Duodenal mucosa (tissue), 2 donors: ENCODE results near the gene RREB1.

Experiments used
- H3K27ac ChIP-seq: one replicate; pipeline ENCODE4 v1.7.0; 2013; ENCODE audit warnings: low read depth, low read length
- H3K27me3 ChIP-seq, 2 donors: one replicate each; pipeline ENCODE4 v1.7.0; 2013; ENCODE audit warnings: low read length in 2 of 2, control low read depth in 1 of 2; ENCODE audit not compliant: insufficient read depth in 2 of 2, control insufficient read depth in 1 of 2
- H3K36me3 ChIP-seq, 2 donors: one replicate each; pipeline ENCODE4 v1.7.0; 2013; ENCODE audit warnings: low read length in 2 of 2, control low read depth in 1 of 2; ENCODE audit not compliant: insufficient read depth in 2 of 2, control insufficient read depth in 1 of 2
- H3K4me1 ChIP-seq, 2 donors: one replicate each; pipeline ENCODE4 v1.7.0; 2013; ENCODE audit warnings: low read length in 2 of 2, control low read depth in 1 of 2; ENCODE audit not compliant: insufficient read depth in 2 of 2, control insufficient read depth in 1 of 2
- H3K4me3 ChIP-seq, 2 donors: one replicate each; pipeline ENCODE4 v1.7.0; 2013; ENCODE audit warnings: low read length in 2 of 2, low read depth in 1 of 2
- H3K9ac ChIP-seq, 2 donors: one replicate each; pipeline ENCODE4 v1.7.0; 2013; ENCODE audit warnings: low read length in 2 of 2, low read depth in 1 of 2
- H3K9me3 ChIP-seq, 2 donors: one replicate each; pipeline ENCODE4 v1.7.0; 2013; ENCODE audit warnings: low read length in 2 of 2, control low read depth in 1 of 2; ENCODE audit not compliant: control insufficient read depth in 1 of 2

Gene RREB1

DNA sequence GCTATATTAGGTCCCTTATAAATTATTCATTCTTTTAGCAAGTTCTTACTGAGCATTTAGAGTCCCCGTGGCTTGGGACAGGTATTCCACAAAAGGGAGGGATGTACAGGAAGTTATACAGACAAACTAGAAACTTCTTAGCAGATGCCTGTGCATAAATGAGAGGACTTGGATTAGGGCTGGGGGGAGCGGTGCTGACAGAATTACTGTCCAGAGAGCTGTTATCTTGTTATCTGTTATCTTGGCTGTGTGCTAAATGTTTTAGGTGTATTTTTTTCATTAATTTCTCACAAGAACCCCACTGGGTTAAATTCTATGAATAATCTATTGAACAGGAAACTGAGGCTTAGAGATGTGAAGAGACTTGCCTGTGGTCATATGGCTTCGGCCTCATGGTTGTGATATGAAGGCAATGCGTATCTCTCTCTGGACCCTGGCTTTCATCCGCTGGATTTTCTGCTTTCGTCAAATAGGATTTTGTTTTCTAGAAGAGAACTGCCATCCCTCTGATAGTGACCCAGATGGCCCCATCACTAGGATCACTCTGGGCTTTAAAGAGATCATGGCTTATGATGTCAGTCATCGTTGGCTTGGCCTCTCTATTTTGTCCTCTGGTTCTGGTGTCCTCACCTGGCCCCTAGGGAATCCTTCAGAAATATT, 32.3 kb upstream of the RREB1 start:
- no peak overlapping the region for H3K4me3 ChIP-seq
- H3K27me3 ChIP-seq = no peaks in the 10 kb centered on the region
- no peak overlapping the region for H3K9ac ChIP-seq
- H3K27ac ChIP-seq = no peak overlapping the region
- no peaks in the 10 kb centered on the region for H3K4me1 ChIP-seq
- no peaks in the 10 kb centered on the region for H3K36me3 ChIP-seq
- H3K9me3 ChIP-seq = no peaks in the 10 kb centered on the region

GRCh38 chr6:7077856-7078255, 29.9 kb upstream of the RREB1 start:
- Histone ChIP-seq H3K36me3 (no peaks in the 10 kb centered on the region), H3K4me3 (no peak overlapping the region), H3K9me3 (no peaks in the 10 kb centered on the region), H3K27ac (no peak overlapping the region), H3K4me1 (no peaks in the 10 kb centered on the region), H3K9ac (no peak overlapping the region), H3K27me3 (no peaks in the 10 kb centered on the region)

- Histone ChIP-seq H3K27ac (no peak overlapping the region), H3K9me3 (no peaks in the 10 kb centered on the region), H3K36me3 (no peaks in the 10 kb centered on the region), H3K9ac (no peak overlapping the region), H3K4me3 (no peak overlapping the region), H3K4me1 (no peaks in the 10 kb centered on the region), H3K27me3 (no peaks in the 10 kb centered on the region)
Measured at GRCh38 chr6:7078856-7079255, 28.9 kb upstream of the RREB1 start.

GRCh38 chr6:7080311-7080710, 27.4 kb upstream of the RREB1 start:
- Histone ChIP-seq H3K9ac (no peak overlapping the region), H3K27me3 (no peaks in the 10 kb centered on the region), H3K4me3 (no peak overlapping the region), H3K9me3 (no peaks in the 10 kb centered on the region), H3K36me3 (no peaks in the 10 kb centered on the region), H3K4me1 (no peaks in the 10 kb centered on the region), H3K27ac (no peak overlapping the region)

GRCh38 chr6:7085911-7086310, 21.9 kb upstream of the RREB1 start:
- H3K4me3 ChIP-seq = peak overlapping the region; percentile 45 to 69
- H3K27me3 ChIP-seq = no peaks in the 10 kb centered on the region
- no peaks in the 10 kb centered on the region for H3K36me3 ChIP-seq
- H3K9me3 ChIP-seq = no peaks in the 10 kb centered on the region
- H3K27ac ChIP-seq = no peak overlapping the region
- peaks cover 19 to 27% of the 10 kb centered on the region in 2 donors for H3K4me1 ChIP-seq
- H3K9ac ChIP-seq = peak overlapping the region; percentile 13 to 76

DNA sequence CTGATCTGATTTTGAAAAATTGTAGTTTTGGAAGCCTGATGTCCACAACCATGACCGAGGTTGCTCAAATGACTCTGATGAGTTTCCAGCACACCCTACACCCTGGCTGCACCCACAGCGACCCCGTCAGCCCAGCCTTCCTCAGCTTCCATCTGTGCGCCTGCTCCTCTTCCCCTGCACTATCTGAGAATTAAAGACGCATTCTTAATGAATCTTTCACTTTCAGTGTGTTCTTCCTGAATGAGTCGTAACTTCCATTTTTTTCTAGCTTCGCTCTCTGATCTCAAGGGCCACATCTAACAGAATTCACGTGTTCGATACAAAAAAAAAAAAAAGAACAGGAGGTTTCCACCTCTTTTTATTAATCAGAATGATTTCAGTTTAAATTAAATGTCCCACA, 21.3 kb upstream of the RREB1 start:
- no peaks in the 10 kb centered on the region for H3K9me3 ChIP-seq
- no peaks in the 10 kb centered on the region for H3K27me3 ChIP-seq
- H3K4me3 ChIP-seq = peak overlapping the region; percentile 45 to 69
- no peaks in the 10 kb centered on the region for H3K36me3 ChIP-seq
- peak overlapping the region; percentile 13 to 76 for H3K9ac ChIP-seq
- peaks cover 19 to 27% of the 10 kb centered on the region in 2 donors for H3K4me1 ChIP-seq
- no peak overlapping the region for H3K27ac ChIP-seq

GRCh38 chr6:7087066-7087465, 20.7 kb upstream of the RREB1 start:
- Histone ChIP-seq H3K36me3 (no peaks in the 10 kb centered on the region), H3K27me3 (no peaks in the 10 kb centered on the region), H3K9me3 (no peaks in the 10 kb centered on the region), H3K9ac (peak overlapping the region; percentile 13 to 76), H3K4me3 (peak overlapping the region; percentile 45 to 69), H3K27ac (no peak overlapping the region), H3K4me1 (peaks cover 19 to 27% of the 10 kb centered on the region in 2 donors)

DNA sequence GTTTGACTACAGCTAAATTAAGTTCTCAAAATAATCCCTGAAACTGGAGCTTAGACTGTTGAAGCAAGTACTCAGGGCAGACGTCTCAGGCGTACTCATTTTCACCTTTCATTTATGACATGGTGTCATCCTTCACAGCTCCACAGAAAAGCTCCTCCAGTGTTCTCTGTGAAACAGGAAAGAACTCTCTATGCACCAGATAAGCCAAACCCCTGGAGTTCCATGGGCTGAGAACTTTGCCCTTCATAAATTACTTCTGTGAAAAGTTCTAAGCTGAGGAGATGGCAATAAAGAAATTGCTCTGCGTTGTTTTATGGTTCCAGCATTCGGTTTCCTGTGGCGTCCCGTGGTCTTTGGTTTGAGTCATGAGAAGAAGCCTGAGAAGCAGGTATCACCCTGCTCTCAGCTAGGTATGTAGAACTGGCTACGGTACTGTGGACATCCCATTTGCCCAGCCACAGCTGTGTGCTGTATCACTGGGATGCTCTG, 20.2 kb upstream of the RREB1 start:
- no peak overlapping the region for H3K27ac ChIP-seq
- no peaks in the 10 kb centered on the region for H3K36me3 ChIP-seq
- H3K4me3 ChIP-seq = peak overlapping the region; percentile 45 to 69
- no peaks in the 10 kb centered on the region for H3K27me3 ChIP-seq
- no peaks in the 10 kb centered on the region for H3K9me3 ChIP-seq
- H3K9ac ChIP-seq = peak overlapping the region; percentile 13 to 76
- H3K4me1 ChIP-seq = peaks cover 19 to 27% of the 10 kb centered on the region in 2 donors

DNA sequence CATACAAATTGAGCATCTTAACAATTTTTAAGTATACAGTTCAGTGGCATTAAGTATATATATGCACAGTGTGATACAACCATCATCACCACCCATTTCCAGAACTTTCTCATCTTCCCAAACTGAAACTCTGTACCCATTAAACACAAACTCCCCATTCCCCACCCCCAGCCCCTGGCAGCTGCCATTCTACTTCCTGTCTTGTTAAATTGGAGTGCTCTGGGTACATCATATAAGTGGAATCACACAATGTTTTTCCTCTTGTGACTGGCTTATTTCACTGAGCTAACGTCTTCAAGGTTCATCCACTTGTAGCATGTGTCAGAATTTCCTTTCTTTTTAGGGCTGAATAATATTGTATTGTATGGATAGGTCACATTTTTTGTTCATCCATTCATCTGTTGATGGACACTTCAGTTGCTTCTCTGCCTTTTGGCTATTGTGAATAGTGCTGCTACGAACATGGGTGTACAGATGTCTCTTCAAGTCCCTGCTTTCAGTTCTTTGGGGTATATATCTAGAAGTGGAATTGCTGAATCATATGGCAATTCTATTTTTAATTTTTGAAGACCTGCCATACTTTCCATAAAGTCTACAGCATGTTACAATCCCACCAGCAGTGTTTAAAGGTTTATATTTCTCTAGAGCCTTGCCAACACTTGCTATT, 19.6 kb upstream of the RREB1 start:
- H3K27me3 ChIP-seq = no peaks in the 10 kb centered on the region
- no peak overlapping the region for H3K9ac ChIP-seq
- peak overlapping the region in 1 of 2 donors; percentile 45 for H3K4me3 ChIP-seq
- no peaks in the 10 kb centered on the region for H3K9me3 ChIP-seq
- no peaks in the 10 kb centered on the region for H3K36me3 ChIP-seq
- H3K4me1 ChIP-seq = peaks cover 19 to 27% of the 10 kb centered on the region in 2 donors
- no peak overlapping the region for H3K27ac ChIP-seq

DNA sequence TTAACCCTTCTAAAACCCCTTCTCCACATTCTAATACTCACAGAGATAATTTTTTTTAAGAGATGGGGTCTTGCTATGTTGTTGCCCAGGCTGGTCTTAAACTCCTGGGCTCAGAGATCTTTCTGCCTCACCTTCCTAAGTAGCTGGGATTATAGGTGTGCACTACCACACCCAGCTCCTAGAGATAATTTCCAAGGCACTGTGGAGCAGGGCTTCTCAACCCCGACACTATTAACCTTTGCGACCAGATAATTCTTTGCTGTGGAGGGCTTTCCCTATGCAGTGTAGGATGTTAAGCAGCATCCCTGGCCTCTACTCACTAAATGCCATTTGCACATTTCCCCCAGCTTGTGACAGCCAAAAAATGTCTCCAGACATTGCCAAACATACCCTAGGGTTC, 8.8 kb upstream of the RREB1 start:
- Histone ChIP-seq H3K27ac (no peak overlapping the region), H3K4me1 (peaks cover 13 to 17% of the 10 kb centered on the region in 2 donors), H3K9ac (no peak overlapping the region), H3K36me3 (no peaks in the 10 kb centered on the region), H3K4me3 (peak overlapping the region in 1 of 2 donors; percentile 8), H3K27me3 (no peaks in the 10 kb centered on the region), H3K9me3 (no peaks in the 10 kb centered on the region)
